H9 (cell line): ENCODE measurements around the gene DGKB. TPM values are rescaled to one million over a fixed set of nuclear protein-coding genes. Genes with fewer than 3 reads are reported as not detected.

Experiments used
- DNase-seq: peaks from one replicate; pipeline ENCODE4 v3.0.0-alpha.2; 2017
- H2AFZ ChIP-seq: one replicate; pipeline ENCODE4 v1.6.1; 2013; ENCODE audit warnings: mild to moderate bottlenecking, low read length, control low read depth, moderate library complexity
- H2AK5ac ChIP-seq: 2 replicates; pipeline ENCODE4 v1.6.1; 2013; ENCODE audit warnings: low read length, control low read depth, mixed read lengths; ENCODE audit not compliant: insufficient read length
- H2BK120ac ChIP-seq: one replicate; pipeline ENCODE4 v1.6.1; 2013; ENCODE audit warnings: low read depth, mild to moderate bottlenecking, low read length, control low read depth, inconsistent platforms; ENCODE audit not compliant: poor library complexity, severe bottlenecking
- H2BK12ac ChIP-seq: 2 replicates; pipeline ENCODE4 v1.6.1; 2013; ENCODE audit warnings: low read length, control low read depth, mixed read lengths, low read depth; ENCODE audit not compliant: insufficient read length
- H2BK15ac ChIP-seq: 2 replicates; pipeline ENCODE4 v1.6.1; 2013; ENCODE audit warnings: low read depth, low read length, control low read depth
- H2BK20ac ChIP-seq: one replicate; pipeline ENCODE4 v1.6.1; 2013; ENCODE audit warnings: low read depth, mild to moderate bottlenecking, low read length, control low read depth, inconsistent platforms; ENCODE audit not compliant: poor library complexity, severe bottlenecking
- H2BK5ac ChIP-seq: 2 replicates; pipeline ENCODE4 v1.6.1; 2013; ENCODE audit warnings: low read length, control low read depth, mixed read lengths; ENCODE audit not compliant: insufficient read length
- H3K14ac ChIP-seq: 2 replicates; pipeline ENCODE4 v1.6.1; 2013; ENCODE audit warnings: low read length, control low read depth; ENCODE audit not compliant: insufficient read depth
- H3K18ac ChIP-seq: 2 replicates; pipeline ENCODE4 v1.6.1; 2013; ENCODE audit warnings: low read depth, mild to moderate bottlenecking, mixed read lengths, low read length, control low read depth; ENCODE audit not compliant: insufficient read length
- H3K23ac ChIP-seq: 2 replicates; pipeline ENCODE4 v1.6.1; 2013; ENCODE audit warnings: low read length, control low read depth, mixed read lengths, low read depth; ENCODE audit not compliant: insufficient read length
- H3K23me2 ChIP-seq: 2 replicates; pipeline ENCODE4 v1.6.1; 2013; ENCODE audit warnings: low read depth, mild to moderate bottlenecking, mixed read lengths, low read length, control low read depth; ENCODE audit not compliant: insufficient read length, poor library complexity, severe bottlenecking
- H3K27ac ChIP-seq: 2 replicates; pipeline ENCODE4 v1.5.1; 2013; ENCODE audit warnings: low read length, control low read depth, mixed read lengths, low read depth; ENCODE audit not compliant: insufficient read length
- H3K27me3 ChIP-seq: 2 replicates; pipeline ENCODE4 v1.6.1; 2013; ENCODE audit warnings: low read length, control low read depth, inconsistent platforms; ENCODE audit not compliant: insufficient read depth
- H3K4ac ChIP-seq: 2 replicates; pipeline ENCODE4 v1.6.1; 2013; ENCODE audit warnings: low read depth, mild to moderate bottlenecking, control low read depth, inconsistent platforms, low read length, moderate library complexity
- H3K4me1 ChIP-seq: 2 replicates; pipeline ENCODE4 v1.6.1; 2013; ENCODE audit warnings: low read length, control low read depth, inconsistent platforms; ENCODE audit not compliant: insufficient read depth
- H3K4me2 ChIP-seq: 2 replicates; pipeline ENCODE4 v1.6.1; 2013; ENCODE audit warnings: low read length, control low read depth, mixed read lengths; ENCODE audit not compliant: insufficient read length, insufficient read depth
- H3K56ac ChIP-seq: 2 replicates; pipeline ENCODE4 v1.6.1; 2013; ENCODE audit warnings: low read depth, mild to moderate bottlenecking, mixed read lengths, low read length, control low read depth; ENCODE audit not compliant: insufficient read length
- H3K79me1 ChIP-seq: 2 replicates; pipeline ENCODE4 v1.6.1; 2013; ENCODE audit warnings: low read depth, mild to moderate bottlenecking, moderate library complexity, low read length, control low read depth, inconsistent platforms; ENCODE audit not compliant: insufficient read depth, poor library complexity, severe bottlenecking
- H3K79me2 ChIP-seq: 2 replicates; pipeline ENCODE4 v1.6.1; 2013; ENCODE audit warnings: low read length, control low read depth, inconsistent platforms; ENCODE audit not compliant: insufficient read depth
- H3K9ac ChIP-seq: 2 replicates; pipeline ENCODE4 v1.6.1; 2013; ENCODE audit warnings: low read length, control low read depth, mixed read lengths; ENCODE audit not compliant: insufficient read length; ENCODE audit errors: extremely low read depth
- H3K9me3 ChIP-seq: one replicate; pipeline ENCODE4 v1.6.1; 2013; ENCODE audit warnings: low read depth, low read length, inconsistent platforms; ENCODE audit not compliant: control insufficient read depth
- H3T11ph ChIP-seq: one replicate; pipeline ENCODE4 v1.6.1; 2013; ENCODE audit warnings: mild to moderate bottlenecking, low read length, control low read depth, inconsistent platforms
- H4K20me1 ChIP-seq: one replicate; pipeline ENCODE4 v1.6.1; 2013; ENCODE audit not compliant: control insufficient read depth, insufficient read length, insufficient read depth
- H4K5ac ChIP-seq: 2 replicates; pipeline ENCODE4 v1.6.1; 2013; ENCODE audit warnings: low read depth, mild to moderate bottlenecking, mixed read lengths, low read length, control low read depth; ENCODE audit not compliant: insufficient read length
- H4K8ac ChIP-seq: replicated peaks from 2 replicates; pipeline ENCODE4 v1.6.1; 2013; ENCODE audit warnings: low read length, control low read depth, mixed read lengths, low read depth; ENCODE audit not compliant: insufficient read length
- H4K91ac ChIP-seq: 2 replicates; pipeline ENCODE4 v1.6.1; 2013; ENCODE audit warnings: low read depth, mild to moderate bottlenecking, moderate library complexity, mixed read lengths, low read length, control low read depth; ENCODE audit not compliant: insufficient read length
- H3K27ac Mint-ChIP-seq, 3 experiments: 2 replicates in 2 of 3; 3 replicates in 1 of 3; pipeline ENCODE4 v1.8.0; 2020 to 2021; ENCODE audit warnings: mixed read lengths in 3 of 3, mild to moderate bottlenecking in 1 of 3, moderate library complexity in 1 of 3
- H3K27me3 Mint-ChIP-seq: 2 replicates; pipeline ENCODE4 v1.8.0; 2021; ENCODE audit warnings: low read depth, mild to moderate bottlenecking, moderate library complexity, mixed read lengths
- H3K36me3 Mint-ChIP-seq, 3 experiments: 2 replicates in 2 of 3; 3 replicates in 1 of 3; pipeline ENCODE4 v1.8.0; 2020 to 2021; ENCODE audit warnings: low read depth in 3 of 3, mixed read lengths in 3 of 3; ENCODE audit not compliant: insufficient read depth in 1 of 3
- H3K4me1 Mint-ChIP-seq, 2 experiments: 2 replicates each; pipeline ENCODE4 v1.8.0; 2020; ENCODE audit warnings: mixed read lengths in 2 of 2
- H3K4me3 Mint-ChIP-seq, 2 experiments: 2 replicates in 1 of 2; 3 replicates in 1 of 2; pipeline ENCODE4 v1.8.0; 2020 to 2021; ENCODE audit warnings: mild to moderate bottlenecking in 2 of 2, mixed read lengths in 2 of 2, moderate library complexity in 1 of 2
- H3K9me3 Mint-ChIP-seq, 2 experiments: 2 replicates in 1 of 2; 3 replicates in 1 of 2; pipeline ENCODE4 v1.8.0; 2020; ENCODE audit warnings: mild to moderate bottlenecking in 2 of 2, mixed read lengths in 2 of 2, moderate library complexity in 1 of 2
- CTCF ChIP-seq: fragments of 200-600 bp; sonication (generic); conservative IDR thresholded peaks from 3 replicates; pipeline ENCODE4 v1.8.0; 2021; ENCODE audit warnings: antibody characterized with exemption, mild to moderate bottlenecking
- WGBS: extraction: QIAGEN DNeasy Blood & Tissue Kit; methylation state at CpG from one replicate; pipeline ENCODE4 v1.1.7; 2013; ENCODE audit warnings: missing lambda C conversion rate, low lambda C conversion rate, mixed read lengths; ENCODE audit not compliant: insufficient read length; ENCODE audit errors: extremely low coverage; 5-methylcytosine and 5-hydroxymethylcytosine counted together
- total RNA-seq: library from RNA; stranded (reverse); gene quantifications from 2 replicates; pipeline ENCODE4 v1.2.1, GENCODE V29; 2021

Gene DGKB
- total RNA-seq, 1 experiment from 2014 or later: 0.26 TPM

DNA sequence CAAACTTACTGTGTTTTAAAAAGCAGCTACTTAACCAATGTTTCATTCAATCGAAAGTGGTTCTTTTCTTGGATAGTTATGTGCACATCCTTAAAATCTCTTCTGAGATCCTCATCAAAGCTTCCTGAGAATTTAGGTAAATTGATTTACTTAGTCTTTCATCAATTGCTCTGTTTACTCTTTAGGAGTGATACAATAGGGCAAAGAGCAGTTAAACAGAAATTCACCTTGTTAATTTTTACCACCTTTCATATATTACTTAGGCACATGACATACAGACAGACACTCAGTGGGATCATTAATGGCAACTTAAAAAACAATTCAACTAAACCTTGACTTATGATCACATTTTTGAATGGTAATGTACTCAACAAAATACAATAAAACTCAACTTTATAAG lies 456.3 kb downstream of the DGKB start:
- no peak overlapping the region for H4K8ac ChIP-seq
- Mint-ChIP-seq H3K36me3 (no peaks in the 10 kb centered on the region), H3K4me3 (no peak overlapping the region), H3K4me1 (no peaks in the 10 kb centered on the region), H3K27ac (no peak overlapping the region), H3K9me3 (no peaks in the 10 kb centered on the region), H3K27me3 (no peaks in the 10 kb centered on the region)
- TF ChIP-seq CTCF: no peak
- no peak overlapping the region for H2BK12ac ChIP-seq
- no peaks in the 10 kb centered on the region for H3K4me1 ChIP-seq
- no peak overlapping the region for H3K23ac ChIP-seq
- no peak overlapping the region for H4K91ac ChIP-seq
- H4K5ac ChIP-seq: no peak overlapping the region
- no peak for DNase-seq
- no peaks in the 10 kb centered on the region for H3K23me2 ChIP-seq
- no peak overlapping the region for H3K9ac ChIP-seq
- no peak overlapping the region for H3K56ac ChIP-seq
- no peaks in the 10 kb centered on the region for H3K79me1 ChIP-seq
- no peak overlapping the region for H2BK5ac ChIP-seq
- no peaks in the 10 kb centered on the region for H3K79me2 ChIP-seq
- H2BK15ac ChIP-seq: no peak overlapping the region
- no peaks in the 10 kb centered on the region for H3K9me3 ChIP-seq
- H3K4me2 ChIP-seq: no peak overlapping the region
- H2AFZ ChIP-seq: no peak overlapping the region
- no peak overlapping the region for H3K14ac ChIP-seq
- no peak overlapping the region for H3K4ac ChIP-seq
- no peak overlapping the region for H2BK20ac ChIP-seq
- no peak overlapping the region for H2BK120ac ChIP-seq
- H3K27ac ChIP-seq: no peak overlapping the region
- no peak overlapping the region for H2AK5ac ChIP-seq
- no peak overlapping the region for H3K18ac ChIP-seq
- no peak overlapping the region for H3T11ph ChIP-seq
- H3K27me3 ChIP-seq: no peaks in the 10 kb centered on the region
- no CpG with 5 or more reads among the region's 1 CpG for WGBS
- no peaks in the 10 kb centered on the region for H4K20me1 ChIP-seq
